Stimulated activated CD8-positive, alpha-beta memory T cell treated with anti-CD3 and anti-CD28 coated beads, Interleukin-15, amount 100 ng/mL, for 48 hours (primary cell): Measurements from ENCODE around the gene AHNAK2.

Source experiments
- DNase-seq, 2 donors: peaks; one replicate each; pipeline ENCODE4 v3.0.0-alpha.2; 2020; ENCODE audit warnings: low read depth in 2 of 2

AHNAK2 gene

DNA sequence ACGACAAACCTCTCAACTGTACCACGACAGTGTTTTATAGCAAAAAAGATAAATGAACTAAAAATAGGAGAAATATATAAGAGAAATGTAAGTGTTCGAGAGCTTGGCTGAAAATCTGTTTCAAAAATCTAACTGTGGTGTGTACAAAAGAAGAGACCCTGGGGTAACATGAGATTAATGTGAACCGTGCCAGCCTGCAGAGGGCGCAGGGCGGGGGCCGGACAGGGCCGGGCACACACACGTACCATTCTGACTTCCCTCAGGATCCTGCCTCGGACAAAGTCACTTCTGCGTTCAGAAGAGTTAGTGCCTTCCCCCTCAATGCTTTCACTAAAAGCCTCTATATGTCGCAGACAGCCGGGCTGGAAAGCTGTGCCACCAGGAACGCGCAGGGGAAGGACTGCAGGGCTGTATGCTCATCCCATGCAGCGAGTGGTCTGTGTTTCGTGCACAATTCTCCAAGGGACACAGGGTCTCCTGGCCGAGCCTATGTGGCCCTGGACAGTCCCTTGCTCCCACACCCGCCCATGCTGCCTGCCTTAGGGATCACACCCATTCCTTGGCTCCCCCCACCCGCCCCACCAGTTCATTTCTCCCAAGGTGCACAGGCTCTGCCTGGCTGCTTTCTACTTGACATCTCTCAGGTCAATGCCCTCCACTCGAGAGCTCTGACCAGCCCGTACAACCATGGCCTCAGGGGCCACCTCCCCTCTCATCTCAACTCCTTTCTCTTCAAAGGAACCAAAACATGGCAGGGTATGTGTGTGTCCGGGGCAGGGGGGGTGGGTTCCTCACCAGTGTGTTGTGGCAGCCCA lies 34.2 kb upstream of the AHNAK2 start:
- DNase-seq = no peak

DNA sequence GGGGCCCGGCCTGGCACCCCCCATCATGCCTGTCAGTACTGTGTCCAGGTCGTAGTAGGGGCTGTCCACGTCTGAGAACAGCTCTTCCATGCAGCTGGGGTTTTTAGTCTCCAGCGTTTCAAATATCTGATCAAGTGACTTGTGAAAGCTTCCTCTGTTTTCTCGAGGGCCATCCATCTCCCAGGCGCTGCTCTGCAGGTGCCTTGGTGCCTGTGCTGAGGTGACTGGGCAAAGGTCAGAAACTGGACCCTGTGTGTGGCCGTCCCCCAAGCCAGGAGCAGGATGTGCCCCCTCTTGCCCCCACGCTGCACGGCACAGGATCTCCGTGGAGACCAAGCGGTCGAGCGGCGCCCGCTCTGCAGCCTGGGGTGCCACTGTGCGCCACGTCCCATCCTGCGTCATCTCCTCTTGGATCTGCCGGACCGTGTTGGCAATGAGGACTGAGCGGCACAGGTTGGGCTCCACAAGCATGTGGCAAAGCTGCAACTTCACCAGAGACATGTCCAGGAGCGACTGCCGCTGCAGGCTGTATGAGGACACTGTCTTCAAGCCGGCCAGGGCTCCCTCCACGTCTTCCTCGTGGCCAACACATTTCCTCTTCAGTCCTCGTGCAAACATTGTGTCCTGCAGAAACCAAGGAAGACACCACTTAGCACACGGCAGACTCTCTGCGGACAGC lies 33.3 kb upstream of the AHNAK2 start:
- DNase-seq = no peak

DNA sequence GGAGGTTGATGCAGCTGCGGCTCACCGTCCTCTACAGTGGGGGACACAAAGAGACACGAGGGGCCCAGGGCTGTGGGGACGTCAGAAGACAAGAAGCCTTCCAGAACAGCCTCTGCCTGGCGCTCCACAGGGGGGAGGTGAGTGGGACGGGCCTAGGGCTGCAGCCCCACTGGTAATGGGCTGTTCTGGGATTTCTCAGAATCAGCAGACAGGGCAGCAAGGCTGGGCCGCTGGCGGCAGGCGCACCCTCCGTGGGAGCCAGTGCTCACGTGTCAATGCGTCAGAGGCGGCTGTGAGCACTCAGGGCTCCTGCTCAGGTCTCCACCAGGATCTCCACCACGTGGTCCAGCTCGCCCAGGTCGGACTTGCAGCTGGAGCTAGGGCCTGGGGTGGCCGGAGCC lies 32.7 kb upstream of the AHNAK2 start:
- no peak for DNase-seq

DNA sequence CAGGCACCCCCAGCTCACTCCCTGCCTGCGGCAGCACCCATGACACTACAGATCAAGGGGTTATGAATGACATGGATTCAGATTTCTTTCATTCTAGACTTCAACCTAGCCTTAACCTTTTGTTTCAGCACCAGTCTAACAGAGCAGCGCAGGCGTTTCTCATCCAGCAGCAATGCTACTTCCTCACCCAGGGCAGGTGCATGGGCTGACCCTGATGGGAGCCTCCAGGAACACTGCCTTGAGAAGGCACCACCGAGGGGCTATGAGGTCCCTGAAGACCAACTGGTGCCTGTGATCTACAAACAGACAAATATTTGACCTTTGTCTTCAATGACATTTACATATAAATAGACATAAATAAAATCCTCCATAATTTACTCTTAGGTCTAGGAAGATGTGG lies 31.9 kb upstream of the AHNAK2 start:
- DNase-seq = no peak

DNA sequence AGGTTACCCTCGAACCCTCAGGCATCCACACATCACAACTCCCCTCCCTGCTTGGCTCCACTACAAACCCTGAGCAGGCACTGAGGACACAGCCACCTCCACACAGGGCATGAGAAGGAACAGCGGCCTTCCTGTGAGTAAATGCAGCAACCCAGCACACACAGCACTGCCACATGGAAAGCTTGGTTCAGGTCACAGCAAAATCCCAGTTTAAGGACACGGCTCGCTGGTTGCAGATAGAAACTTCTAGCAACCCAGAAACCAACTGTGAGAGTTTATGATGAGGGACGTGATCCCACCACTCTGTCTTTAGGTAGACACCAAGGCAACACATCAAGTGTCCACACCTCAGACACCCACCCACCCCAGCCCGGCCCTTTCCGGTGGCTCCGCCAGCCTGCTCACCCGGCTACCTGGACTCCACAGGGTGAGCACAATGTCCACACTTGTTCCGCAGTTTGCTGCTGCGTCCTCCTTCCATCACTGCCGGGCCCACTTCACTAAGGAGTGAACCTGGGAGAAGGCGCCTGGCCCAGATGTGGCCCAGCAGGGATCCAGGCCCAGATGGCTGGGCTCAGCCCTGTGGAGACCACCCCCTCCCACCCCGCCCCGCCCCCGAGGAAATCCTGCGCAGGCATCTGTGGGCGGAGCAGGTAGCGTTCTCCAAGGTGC lies 29.6 kb upstream of the AHNAK2 start:
- no peak for DNase-seq

DNA sequence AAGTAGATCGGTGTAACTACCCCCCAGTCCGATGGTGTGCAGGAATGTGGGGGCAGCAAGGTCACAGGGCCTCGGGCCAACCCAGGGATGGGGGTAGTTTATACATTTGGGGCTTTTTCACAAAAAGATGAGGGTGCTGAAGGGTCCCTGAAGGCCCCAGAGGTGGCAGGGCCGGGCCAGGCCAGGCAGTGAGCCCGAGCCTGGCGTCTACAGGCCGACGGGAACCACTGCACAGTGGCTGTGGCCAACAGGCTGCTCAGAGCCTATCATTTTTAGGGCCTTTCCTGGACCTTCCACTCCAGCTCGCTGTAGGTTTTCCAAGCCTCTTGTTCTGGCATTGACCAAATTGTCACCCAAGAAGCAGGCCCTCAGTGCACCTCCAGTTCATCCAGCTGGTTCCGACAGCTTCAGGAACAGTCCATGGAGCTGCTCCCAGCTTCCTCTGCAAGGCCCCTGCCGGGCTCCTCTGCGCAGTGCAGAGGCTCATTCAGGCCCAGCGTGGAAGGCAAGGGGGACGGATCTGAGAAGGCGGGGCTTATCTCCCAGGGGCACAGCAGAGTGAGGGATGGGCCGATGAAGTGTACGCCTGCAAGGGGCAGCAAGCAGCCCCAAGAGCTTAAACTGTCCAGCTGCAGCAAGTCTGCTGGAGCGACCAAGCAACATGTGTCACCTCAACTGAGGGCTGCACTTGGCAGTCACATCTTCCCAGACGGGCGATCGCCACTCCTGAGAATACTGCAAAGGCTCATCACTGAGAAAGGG lies 28.8 kb upstream of the AHNAK2 start:
- no peak for DNase-seq

DNA sequence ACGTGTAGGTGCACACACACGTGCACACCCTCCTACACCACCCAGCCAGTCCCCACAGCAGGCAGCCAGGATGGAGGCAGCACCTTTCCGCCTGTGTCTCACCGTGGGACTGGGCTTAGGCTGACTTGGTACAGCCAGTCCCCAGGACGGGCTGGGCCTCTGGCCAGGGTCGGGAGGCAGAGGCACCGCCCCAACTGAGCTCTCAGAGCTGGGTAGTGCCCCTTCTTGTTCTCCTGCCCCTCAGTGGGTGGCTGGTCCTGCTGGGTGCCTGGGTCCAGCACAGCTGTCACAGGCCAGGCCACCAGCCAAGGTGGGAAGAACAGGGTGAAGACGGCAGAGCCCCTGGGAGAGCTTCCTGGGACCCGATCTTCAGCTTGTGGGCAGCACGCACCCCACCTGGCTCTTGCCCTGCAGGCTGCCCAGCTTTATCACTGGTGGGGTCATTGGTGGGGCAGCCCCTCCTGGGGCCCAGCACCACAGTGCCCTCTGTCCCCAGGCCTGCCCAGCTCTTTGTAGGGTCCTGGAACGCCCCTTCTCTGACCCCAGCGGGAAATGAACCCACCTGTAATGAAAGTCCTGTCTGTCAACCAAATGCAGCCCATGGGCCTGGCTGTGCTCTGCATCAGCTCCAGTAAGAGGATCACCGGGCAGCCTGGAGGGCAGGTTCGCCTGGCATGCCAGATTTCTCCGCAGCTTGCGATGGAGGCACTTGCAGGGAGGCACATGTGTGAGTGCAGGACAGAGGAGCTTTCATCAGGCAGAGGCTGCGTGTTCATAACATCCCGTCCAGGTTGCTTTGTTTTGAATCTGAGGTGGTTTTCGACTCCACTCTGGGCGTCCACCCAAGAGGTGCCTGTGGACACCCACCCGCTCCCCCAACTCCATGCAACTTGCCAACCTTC lies 28.0 kb upstream of the AHNAK2 start:
- no peak for DNase-seq

DNA sequence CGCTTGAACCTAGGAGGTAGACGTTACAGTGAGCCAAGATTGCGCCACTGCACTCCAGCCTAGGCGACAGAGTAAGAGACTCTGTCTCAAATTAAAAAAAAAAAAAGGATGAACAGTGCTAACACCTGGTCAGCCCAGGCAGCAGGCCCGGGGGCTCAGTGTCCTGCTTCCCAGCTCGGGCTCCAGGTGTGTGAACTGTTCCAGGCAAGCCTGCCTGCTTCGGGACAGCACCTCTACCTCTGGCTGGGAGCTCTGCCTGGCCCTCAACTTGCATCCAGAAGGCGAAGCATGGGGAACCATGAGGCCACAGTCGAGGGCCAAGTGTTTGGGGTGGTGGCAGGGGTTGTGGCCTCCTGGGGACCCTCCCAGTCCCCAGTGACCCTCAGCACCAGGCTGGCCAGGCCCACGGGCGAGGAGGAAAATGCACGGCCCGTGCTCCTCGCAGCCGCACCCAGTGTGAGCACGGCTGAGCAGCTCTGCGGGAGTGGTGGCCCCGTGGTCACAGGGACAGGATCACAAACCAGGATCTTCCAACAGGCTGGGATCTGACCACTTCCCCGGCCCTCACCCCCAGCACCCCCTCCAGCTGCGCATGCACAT lies 27.3 kb upstream of the AHNAK2 start:
- DNase-seq = no peak

DNA sequence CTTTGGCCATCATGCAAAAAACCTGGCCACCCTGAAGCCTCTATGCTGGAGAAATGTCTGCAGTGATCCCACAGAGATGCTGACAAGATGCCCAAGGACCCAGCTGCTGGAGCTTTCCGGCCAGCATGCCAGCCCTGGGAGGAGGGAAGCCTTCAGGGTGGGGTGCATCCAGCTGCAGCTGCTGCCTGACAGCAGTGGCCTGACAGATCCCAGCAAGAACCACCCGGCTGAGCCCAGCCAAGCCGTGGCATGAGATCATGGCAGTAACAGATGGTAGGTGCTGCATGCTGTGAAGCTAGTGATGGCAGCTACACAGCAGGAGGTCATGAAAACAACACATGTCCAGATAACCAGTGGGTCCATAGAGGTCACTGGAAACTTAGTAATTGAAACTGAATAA lies 21.2 kb upstream of the AHNAK2 start:
- DNase-seq = no peak

DNA sequence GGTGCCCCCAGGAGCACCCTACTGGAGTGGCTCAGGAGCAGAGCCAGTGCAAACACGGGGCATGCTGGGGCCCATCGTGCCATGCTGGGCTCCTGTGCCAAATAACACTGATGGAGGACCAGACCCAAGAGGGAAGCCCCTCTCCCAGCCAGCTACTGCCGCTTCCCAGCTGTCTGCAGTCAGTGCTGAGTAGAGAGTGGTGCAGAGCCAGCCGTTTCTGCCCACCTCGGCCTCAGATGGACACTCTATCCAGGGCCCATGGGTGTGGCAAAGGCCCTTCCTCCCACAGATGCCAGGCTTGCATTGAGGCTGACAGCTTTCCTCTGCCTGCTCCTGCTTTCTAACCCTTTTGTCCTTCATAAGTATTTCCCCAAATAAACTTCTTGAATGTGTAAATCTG lies 20.6 kb upstream of the AHNAK2 start:
- no peak for DNase-seq

DNA sequence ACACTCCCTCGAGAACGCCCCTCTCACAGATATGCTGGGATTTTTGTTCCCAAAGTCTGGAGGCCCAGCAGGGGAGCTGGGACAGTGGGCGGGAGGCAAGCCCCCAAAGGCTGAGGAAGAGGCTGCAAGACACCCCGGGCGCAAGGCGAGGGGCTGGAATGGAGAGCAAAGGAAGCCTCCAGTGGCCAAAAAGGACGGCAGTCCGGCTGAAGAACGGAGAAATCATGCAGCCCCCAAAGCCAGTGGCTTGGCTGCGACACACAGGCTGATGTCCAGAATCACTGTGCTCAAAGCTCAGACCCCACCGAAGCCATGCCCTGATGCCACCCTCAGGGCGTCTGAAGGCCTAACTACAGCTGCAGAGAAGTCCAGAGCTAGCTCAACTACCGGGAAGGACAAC lies 18.3 kb upstream of the AHNAK2 start:
- no peak for DNase-seq

DNA sequence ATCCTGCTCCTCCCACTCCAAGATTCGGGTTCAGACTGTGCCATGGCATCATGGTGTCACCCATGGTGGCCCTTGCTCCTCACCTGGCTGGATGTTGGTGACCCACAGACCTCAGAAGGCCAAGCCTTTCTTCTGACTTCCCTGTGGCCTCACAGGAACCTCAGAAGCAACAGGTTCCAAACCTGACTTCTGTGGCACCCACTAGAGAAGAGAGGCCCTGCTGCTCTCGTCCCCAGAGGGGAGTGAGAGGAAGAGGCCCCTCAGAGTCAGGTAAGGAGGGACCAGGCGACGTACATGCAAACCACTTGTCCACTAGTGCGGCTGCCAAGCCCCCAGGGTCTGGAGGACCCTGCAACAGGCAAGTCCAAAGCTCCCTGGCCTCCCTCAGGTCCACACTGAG lies 17.9 kb upstream of the AHNAK2 start:
- DNase-seq = no peak

DNA sequence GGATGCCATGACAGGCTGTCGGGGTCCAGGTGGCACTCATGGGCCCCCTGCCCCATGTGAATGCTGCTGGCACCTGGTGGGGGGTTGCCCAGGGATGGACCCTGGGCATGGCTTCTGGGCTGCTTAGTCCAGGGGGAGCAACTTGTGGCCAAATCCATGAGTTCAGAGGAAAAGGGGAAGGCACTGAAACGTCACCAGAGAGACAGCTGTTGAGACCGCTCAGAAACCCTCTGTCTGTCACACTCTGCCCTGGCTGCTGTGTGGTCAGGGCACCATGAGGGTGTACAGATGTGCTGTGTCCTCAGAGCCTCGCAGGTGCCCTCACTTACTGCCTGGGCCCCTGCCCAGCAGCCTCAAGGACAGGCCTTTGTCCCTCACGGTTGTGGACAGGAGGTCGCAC lies 16.8 kb upstream of the AHNAK2 start:
- DNase-seq = no peak

DNA sequence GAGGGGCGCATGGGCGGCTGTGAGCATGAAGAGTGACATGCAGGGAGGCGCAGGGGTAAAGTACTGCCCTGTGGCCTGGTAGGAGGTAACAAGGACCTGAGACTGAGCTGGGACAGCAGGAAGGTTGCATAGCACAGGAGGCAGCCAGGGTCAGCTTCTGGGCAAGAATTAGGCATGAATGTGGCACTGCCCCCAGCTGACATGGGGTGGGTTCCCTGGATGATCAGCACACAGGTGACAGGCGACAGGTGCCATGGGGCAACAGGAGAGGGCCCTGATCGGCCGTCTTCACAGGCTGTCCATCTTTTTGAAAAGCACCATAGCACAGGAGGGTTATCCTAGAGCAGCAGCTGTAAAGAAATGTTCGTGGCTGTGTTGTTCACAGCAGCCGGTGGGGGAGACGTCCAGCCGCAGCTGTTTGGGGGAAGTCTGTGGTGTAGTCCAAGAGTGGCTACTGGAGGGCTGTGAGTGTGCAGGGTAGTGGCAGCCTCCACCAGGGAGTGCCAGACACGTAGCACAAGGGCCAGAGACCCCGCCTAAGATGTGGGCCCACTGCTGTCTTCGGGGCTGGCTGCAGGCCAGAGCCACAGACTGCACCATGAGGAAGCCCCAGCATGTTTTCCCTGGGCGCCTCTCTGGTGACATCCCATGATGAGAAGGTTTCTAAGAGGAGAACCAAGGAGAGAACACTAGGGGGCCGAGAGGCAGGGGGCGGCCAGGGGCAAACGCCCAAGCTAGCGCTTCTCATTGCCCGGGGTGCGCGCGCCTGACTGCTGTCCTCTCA lies 15.8 kb upstream of the AHNAK2 start:
- DNase-seq = no peak

DNA sequence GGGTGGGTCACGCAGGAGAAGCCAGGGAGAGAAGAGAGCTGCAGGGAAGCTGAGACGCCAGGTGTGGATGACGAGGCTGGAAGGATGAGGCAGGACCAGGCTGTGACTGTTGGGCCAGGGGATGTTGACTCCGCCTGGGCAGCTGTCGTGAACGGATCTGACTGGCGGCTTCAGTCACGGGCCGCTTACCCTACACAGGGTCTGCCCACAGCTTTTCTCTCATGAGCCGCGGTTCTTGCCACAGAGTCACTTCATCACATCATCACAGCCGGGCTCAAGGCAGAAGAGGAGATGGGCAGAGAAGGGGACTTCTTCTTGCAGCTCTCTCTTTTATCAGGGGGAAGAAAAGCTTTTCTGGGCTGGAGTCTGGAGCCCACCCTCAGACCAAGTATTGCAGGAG lies 15.1 kb upstream of the AHNAK2 start:
- no peak for DNase-seq

DNA sequence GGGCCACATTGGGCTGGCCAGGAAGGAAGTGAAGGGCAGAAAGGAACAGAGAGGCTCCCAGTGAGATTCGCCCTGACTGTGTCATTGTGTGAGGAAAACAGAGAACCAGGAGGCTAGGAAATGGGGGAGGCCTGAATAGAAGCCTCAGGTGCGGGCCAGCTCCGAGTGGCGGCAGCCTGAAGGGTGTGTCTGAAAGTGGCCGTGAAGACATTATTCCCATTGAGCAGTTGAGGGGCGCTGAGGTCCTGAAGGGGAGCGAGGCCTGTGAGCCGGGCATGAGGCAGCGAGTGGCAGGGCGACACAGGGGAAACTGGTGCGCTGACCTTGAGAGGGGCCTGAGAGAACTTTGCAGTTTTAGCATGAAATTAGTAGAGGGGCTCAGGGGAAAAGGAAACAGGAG lies 14.3 kb upstream of the AHNAK2 start:
- no peak for DNase-seq

DNA sequence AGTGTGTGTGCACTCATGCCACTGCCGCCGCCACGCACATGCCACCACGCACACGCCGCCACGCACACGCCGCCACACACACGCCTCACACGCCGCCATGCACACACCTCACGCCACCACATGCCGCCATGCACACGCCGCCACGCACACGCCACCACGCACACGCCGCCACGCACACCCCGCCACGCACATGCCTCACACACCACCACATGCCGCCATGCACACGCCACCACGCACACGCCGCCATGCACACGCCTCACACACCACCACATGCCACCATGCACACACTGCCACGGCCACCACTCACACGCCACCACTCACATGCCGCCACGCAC lies 13.7 kb upstream of the AHNAK2 start:
- DNase-seq = no peak

DNA sequence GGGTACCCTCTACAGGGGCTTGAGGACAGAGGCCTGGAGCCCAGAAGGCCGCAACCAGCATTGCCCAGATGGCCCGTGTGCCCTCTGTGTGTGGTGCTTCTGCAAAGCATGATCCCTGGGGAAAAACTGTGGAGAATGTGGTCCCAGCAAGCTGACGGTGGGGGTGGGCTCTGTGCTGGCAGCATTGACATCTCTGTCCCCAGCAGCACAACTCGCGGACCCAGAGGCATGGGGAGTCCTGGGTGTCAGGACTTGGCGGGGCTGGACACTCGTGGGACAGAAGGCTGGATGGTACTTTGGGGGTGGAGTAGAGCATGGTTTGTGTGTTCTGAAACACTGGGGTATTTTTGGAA lies 11.8 kb upstream of the AHNAK2 start:
- no peak for DNase-seq

DNA sequence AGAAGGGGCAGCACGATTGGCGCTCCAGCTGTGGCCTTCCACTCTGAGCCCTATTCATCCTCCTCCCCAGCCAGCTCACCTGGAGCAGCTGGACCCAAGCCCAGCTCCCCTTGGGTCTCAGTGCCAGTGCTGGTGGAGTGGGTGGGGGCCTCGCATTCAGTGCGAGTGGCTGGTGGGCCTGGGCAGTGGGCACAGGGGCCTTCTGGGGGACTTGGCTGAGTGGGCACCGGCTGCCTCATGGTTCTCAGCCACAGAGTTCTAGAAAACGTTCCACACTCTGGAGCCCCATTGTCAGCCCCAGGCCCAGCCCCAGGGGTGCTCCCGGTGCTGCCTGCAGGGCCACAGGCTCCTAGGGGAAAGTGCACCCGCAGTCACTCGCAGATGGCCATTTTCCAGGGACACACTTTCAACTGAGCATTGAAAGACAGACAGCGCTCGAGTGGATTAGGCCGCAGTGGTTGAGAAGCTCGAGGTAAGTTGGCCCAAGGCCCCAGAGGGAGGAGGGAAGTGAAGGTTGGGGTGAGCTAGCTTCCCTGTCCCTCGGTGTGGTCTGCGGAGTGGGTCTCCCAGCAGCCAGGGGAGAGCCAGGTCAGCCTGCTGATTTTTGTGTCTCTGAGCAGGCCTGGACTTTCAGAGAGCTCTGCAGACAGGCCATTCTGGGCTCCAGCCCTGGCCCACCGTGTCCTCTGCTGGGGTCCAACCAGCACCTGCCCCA lies 11.2 kb upstream of the AHNAK2 start:
- no peak for DNase-seq
